Suprapubic skin (tissue), 4 donors: ENCODE measurements around the gene CD151. TPM values are rescaled to one million over a fixed set of nuclear protein-coding genes. Genes with fewer than 3 reads are reported as not detected.

ENCODE experiments used
- DNase-seq, 2 donors: peaks; one replicate each; pipeline ENCODE4 v3.0.0-alpha.2; 2019; ENCODE audit warnings: low spot score in 2 of 2
- H3K27ac ChIP-seq: fragments of 200-600 bp; sonication (generic); one replicate; pipeline ENCODE4 v1.5.1; 2019
- H3K27me3 ChIP-seq: fragments of 200-600 bp; sonication (generic); one replicate; pipeline ENCODE4 v1.5.1; 2019
- H3K36me3 ChIP-seq: fragments of 200-600 bp; sonication (generic); one replicate; pipeline ENCODE4 v1.5.1; 2019
- H3K4me1 ChIP-seq: fragments of 200-600 bp; sonication (generic); one replicate; pipeline ENCODE4 v1.5.1; 2019
- H3K4me3 ChIP-seq: fragments of 200-600 bp; sonication (generic); one replicate; pipeline ENCODE4 v1.5.1; 2019; ENCODE audit warnings: mild to moderate bottlenecking
- H3K9me3 ChIP-seq: fragments of 200-600 bp; sonication (generic); one replicate; pipeline ENCODE4 v1.5.1; 2019
- CTCF ChIP-seq, 2 donors: fragments of 200-600 bp in 1 of 2; fragments of 450-650 bp in 1 of 2; sonication (generic) in 1 of 2; IDR thresholded peaks; one replicate each; pipeline ENCODE4 v1.5.1; 2016 to 2019; ENCODE audit warnings: antibody characterized with exemption in 2 of 2, mild to moderate bottlenecking in 1 of 2, moderate library complexity in 1 of 2
- EP300 ChIP-seq: sonication (generic); formaldehyde crosslinking; IDR thresholded peaks from one replicate; pipeline ENCODE4 v1.6.1; 2017; ENCODE audit warnings: antibody characterized with exemption
- POLR2A ChIP-seq, 2 donors: fragments of 450-650 bp; IDR thresholded peaks; one replicate each; pipeline ENCODE4 v1.6.1; 2017; ENCODE audit warnings: antibody characterized with exemption in 2 of 2, mild to moderate bottlenecking in 2 of 2, moderate library complexity in 2 of 2
- POLR2AphosphoS5 ChIP-seq, 3 donors: sonication (generic); formaldehyde crosslinking; IDR thresholded peaks; one replicate each; pipeline ENCODE4 v1.6.1; 2017; ENCODE audit warnings: antibody characterized with exemption in 3 of 3
- WGBS: methylation state at CpG from one replicate; pipeline ENCODE4 v1.1.5; 2018; 5-methylcytosine and 5-hydroxymethylcytosine counted together
- total RNA-seq, 4 donors: library from RNA; depleted of rRNA; stranded (reverse); fragments of >200 nt; gene quantifications; one replicate each; pipeline ENCODE4 v1.1.0, GENCODE V29; 2016

CD151 gene
- total RNA-seq, 4 donors from 2014 or later = 108 to 162 (median 150) TPM

- DNase-seq = no peak
- Histone ChIP-seq H3K36me3 (peaks cover 12% of the 10 kb centered on the region), H3K4me1 (peaks cover 56% of the 10 kb centered on the region), H3K27me3 (no peaks in the 10 kb centered on the region), H3K4me3 (no peak overlapping the region), H3K27ac (no peak overlapping the region), H3K9me3 (no peaks in the 10 kb centered on the region)
- TF ChIP-seq EP300 (no peak), POLR2A (IDR thresholded peaks at IDR 0.05) (no peak), POLR2AphosphoS5 (IDR thresholded peaks at IDR 0.05) (no peak), CTCF (IDR thresholded peaks at IDR 0.05) (no peak)
- WGBS = 88% methylated on average over 27 of the region's 27 CpGs
Measured at GRCh38 chr11:858053-858761, 25.5 kb downstream of the CD151 start.

GRCh38 chr11:858762-859339, 26.1 kb downstream of the CD151 start:
- no peak for DNase-seq
- H3K4me3 ChIP-seq = no peak overlapping the region
- no peaks in the 10 kb centered on the region for H3K9me3 ChIP-seq
- TF ChIP-seq CTCF (IDR thresholded peaks at IDR 0.05) (no peak), EP300 (no peak), POLR2AphosphoS5 (IDR thresholded peaks at IDR 0.05) (no peak), POLR2A (IDR thresholded peaks at IDR 0.05) (no peak)
- peaks cover 18% of the 10 kb centered on the region for H3K36me3 ChIP-seq
- no peaks in the 10 kb centered on the region for H3K27me3 ChIP-seq
- H3K27ac ChIP-seq = no peak overlapping the region
- WGBS = 85% methylated on average over 37 of the region's 37 CpGs
- H3K4me1 ChIP-seq = peaks cover 56% of the 10 kb centered on the region

GRCh38 chr11:859394-860131, 26.8 kb downstream of the CD151 start:
- peaks cover 56% of the 10 kb centered on the region for H3K4me1 ChIP-seq
- no peaks in the 10 kb centered on the region for H3K27me3 ChIP-seq
- no peak overlapping the region for H3K4me3 ChIP-seq
- H3K36me3 ChIP-seq = peaks cover 25% of the 10 kb centered on the region
- 43% methylated on average over 21 of the region's 31 CpGs for WGBS
- no peaks in the 10 kb centered on the region for H3K9me3 ChIP-seq
- DNase-seq = no peak
- H3K27ac ChIP-seq = no peak overlapping the region
- TF ChIP-seq CTCF (IDR thresholded peaks at IDR 0.05) = no peak
- TF ChIP-seq POLR2AphosphoS5 (IDR thresholded peaks at IDR 0.05) = no peak
- no peak for TF ChIP-seq EP300
- TF ChIP-seq POLR2A (IDR thresholded peaks at IDR 0.05) = no peak

GRCh38 chr11:860234-861104, 27.7 kb downstream of the CD151 start:
- DNase-seq = no peak
- 94% methylated on average over 6 of the region's 21 CpGs for WGBS
- no peaks in the 10 kb centered on the region for H3K9me3 ChIP-seq
- H3K4me1 ChIP-seq = peaks cover 52% of the 10 kb centered on the region
- H3K4me3 ChIP-seq = no peak overlapping the region
- H3K27ac ChIP-seq = no peak overlapping the region
- H3K27me3 ChIP-seq = no peaks in the 10 kb centered on the region
- TF ChIP-seq POLR2A (IDR thresholded peaks at IDR 0.05) (no peak), CTCF (IDR thresholded peaks at IDR 0.05) (no peak), EP300 (no peak), POLR2AphosphoS5 (IDR thresholded peaks at IDR 0.05) (no peak)
- H3K36me3 ChIP-seq = peaks cover 32% of the 10 kb centered on the region
